HG03045 (cell line): Measurements from ENCODE around the gene GRIA4.
A peak's percentile ranks its signal among the peaks of the same experiment; 100 is the strongest.
"Not testable (repeated sequence)": the region's sequence is repeated elsewhere in the genome, so short reads cannot be mapped to it uniquely, and the experiment has no call there.

Experiments used
- ATAC-seq: cut with Tn5 transposase; IDR thresholded peaks from one replicate; pipeline ENCODE4 v1.9.1; 2021; ENCODE audit warnings: mild to moderate bottlenecking, moderate library complexity; ENCODE audit not compliant: unreplicated experiment

The GRIA4 gene

GRCh38 chr11:105785850-105786249, 176.0 kb downstream of the GRIA4 start:
- not testable (repeated sequence) for ATAC-seq

GRCh38 chr11:105786741-105787140, 176.9 kb downstream of the GRIA4 start:
- ATAC-seq, result no peak

GRCh38 chr11:105789579-105790420, 179.9 kb downstream of the GRIA4 start:
- no peak for ATAC-seq

- ATAC-seq, result no peak
These were observed 181.0 kb downstream of the GRIA4 start for GRCh38 chr11:105790840-105791239.

GRCh38 chr11:105793092-105793491, 183.2 kb downstream of the GRIA4 start:
- no peak for ATAC-seq

GRCh38 chr11:105799263-105799662, 189.4 kb downstream of the GRIA4 start:
- ATAC-seq, result no peak

- ATAC-seq, result no peak
These were observed 190.0 kb downstream of the GRIA4 start for GRCh38 chr11:105799728-105800462.

- ATAC-seq, result no peak
These were observed 192.5 kb downstream of the GRIA4 start for GRCh38 chr11:105802390-105802789.

GRCh38 chr11:105811242-105811641, 201.4 kb downstream of the GRIA4 start:
- no peak for ATAC-seq

- ATAC-seq, result no peak
These were observed 211.5 kb downstream of the GRIA4 start for GRCh38 chr11:105821372-105821771.

- no peak for ATAC-seq
These were observed 211.9 kb downstream of the GRIA4 start for GRCh38 chr11:105821781-105822180.

- no peak for ATAC-seq
These were observed 213.7 kb downstream of the GRIA4 start for GRCh38 chr11:105823495-105824033.

- ATAC-seq, result no peak
These were observed 214.7 kb downstream of the GRIA4 start for GRCh38 chr11:105824457-105825013.

- ATAC-seq, result no peak
These were observed 215.3 kb downstream of the GRIA4 start for GRCh38 chr11:105825141-105825540.

GRCh38 chr11:105827906-105828305, 218.0 kb downstream of the GRIA4 start:
- no peak for ATAC-seq

- ATAC-seq, result peak; percentile 72
These were observed 219.2 kb downstream of the GRIA4 start for GRCh38 chr11:105829084-105829483.

- no peak for ATAC-seq
These were observed 224.6 kb downstream of the GRIA4 start for GRCh38 chr11:105834461-105834860.

- no peak for ATAC-seq
These were observed 229.0 kb downstream of the GRIA4 start for GRCh38 chr11:105838668-105839384.

- ATAC-seq, result no peak
These were observed 230.5 kb downstream of the GRIA4 start for GRCh38 chr11:105840391-105840790.

GRCh38 chr11:105852403-105852802, 242.5 kb downstream of the GRIA4 start:
- no peak for ATAC-seq

GRCh38 chr11:105854269-105854668, 244.4 kb downstream of the GRIA4 start:
- no peak for ATAC-seq
